PC-9 (cell line): ENCODE data around the gene SLC6A20. TPM values are rescaled to one million over a fixed set of nuclear protein-coding genes. Genes with fewer than 3 reads are reported as not detected.

Experiments
- BruUV-seq: library from RNA; stranded (reverse); fragments of 400-500 nt; replicated peaks from 2 replicates; lab custom pipeline; 2021; lab: Mats Ljungman, UMichigan
- CTCF ChIA-PET: fragments of 300-600 bp; sonication (Branson Sonifier 250); formaldehyde crosslinking; loops from one replicate; lab custom pipeline; 2022; ENCODE audit warnings: antibody characterized with exemption; lab: Charles Lee
- POLR2A ChIA-PET: fragments of 300-600 bp; sonication (Branson Sonifier 250); formaldehyde crosslinking; loops from one replicate; lab custom pipeline; 2022; ENCODE audit warnings: antibody characterized with exemption; ENCODE audit not compliant: unreplicated experiment; lab: Charles Lee
- DNase-seq, 2 experiments: peaks; one replicate each; pipeline versions ENCODE4 v3.0.0 to v3.0.0-alpha.2; 2015 to 2022; ENCODE audit warnings: mixed read lengths in 1 of 2
- H2AFZ ChIP-seq: fragments of 200-600 bp; sonication (generic); 2 replicates; pipeline ENCODE4 v1.8.1; 2017; ENCODE audit warnings: antibody characterized with exemption
- H3F3A ChIP-seq: fragments of 200-600 bp; sonication (generic); 2 replicates; pipeline ENCODE4 v1.8.1; 2017; ENCODE audit warnings: antibody characterized with exemption, mild to moderate bottlenecking, low read depth; ENCODE audit not compliant: insufficient read depth
- H3K27ac ChIP-seq: fragments of 200-600 bp; sonication (generic); 2 replicates; pipeline ENCODE4 v1.6.1; 2016; ENCODE audit warnings: mixed run types
- H3K27me3 ChIP-seq: fragments of 200-600 bp; sonication (generic); 2 replicates; pipeline ENCODE4 v1.6.1; 2016; ENCODE audit warnings: low read depth, mixed run types; ENCODE audit not compliant: insufficient read depth
- H3K36me3 ChIP-seq: fragments of 200-600 bp; sonication (generic); 2 replicates; pipeline ENCODE4 v1.6.1; 2016; ENCODE audit warnings: low read depth, mixed run types
- H3K4me1 ChIP-seq: fragments of 200-600 bp; sonication (generic); replicated peaks from 2 replicates; pipeline ENCODE4 v1.6.1; 2016; ENCODE audit warnings: mixed run types; ENCODE audit not compliant: insufficient read depth
- H3K4me2 ChIP-seq: fragments of 200-600 bp; sonication (generic); 2 replicates; pipeline ENCODE4 v1.6.1; 2017; ENCODE audit warnings: mixed run types
- H3K4me3 ChIP-seq: fragments of 200-600 bp; sonication (generic); 2 replicates; pipeline ENCODE4 v1.6.1; 2016; ENCODE audit warnings: mixed run types
- H3K79me2 ChIP-seq: fragments of 200-600 bp; sonication (generic); 2 replicates; pipeline ENCODE4 v1.6.1; 2017; ENCODE audit warnings: low read depth, mixed run types
- H3K9me2 ChIP-seq: fragments of 200-600 bp; sonication (generic); 2 replicates; pipeline ENCODE4 v1.8.1; 2017; ENCODE audit warnings: mild to moderate bottlenecking; ENCODE audit not compliant: insufficient read depth
- H3K9me3 ChIP-seq: fragments of 200-600 bp; sonication (generic); 2 replicates; pipeline ENCODE4 v1.8.1; 2016; ENCODE audit warnings: low read depth; ENCODE audit not compliant: insufficient read depth
- H4K20me1 ChIP-seq: fragments of 200-600 bp; sonication (generic); 2 replicates; pipeline ENCODE4 v1.8.1; 2017; ENCODE audit not compliant: insufficient read depth
- EZH2 ChIP-seq: fragments of 200-600 bp; sonication (generic); IDR thresholded peaks from 2 replicates; pipeline ENCODE4 v1.8.0; 2017; ENCODE audit warnings: antibody characterized with exemption, low read depth
- intact Hi-C: fragments of 100-400 bp; cut with micrococcal nuclease; formaldehyde crosslinking; loops from one replicate; pipeline ENCODE4 v1.10.0; 2022; ENCODE audit not compliant: unreplicated experiment
- total RNA-seq: library from RNA; stranded (reverse); gene quantifications from 2 replicates; pipeline ENCODE4 v1.2.3, GENCODE V29; 2021
- TF ChIP-seq, protein P1 (sequence below): fragments of 200-600 bp; sonication (generic); conservative IDR thresholded peaks from 2 replicates; pipeline ENCODE4 v1.6.1; 2017; ENCODE audit warnings: mixed run types, antibody characterized with exemption, mild to moderate bottlenecking, moderate library complexity

SLC6A20 gene
- total RNA-seq, 1 experiment from 2014 or later, result not detected

DNA sequence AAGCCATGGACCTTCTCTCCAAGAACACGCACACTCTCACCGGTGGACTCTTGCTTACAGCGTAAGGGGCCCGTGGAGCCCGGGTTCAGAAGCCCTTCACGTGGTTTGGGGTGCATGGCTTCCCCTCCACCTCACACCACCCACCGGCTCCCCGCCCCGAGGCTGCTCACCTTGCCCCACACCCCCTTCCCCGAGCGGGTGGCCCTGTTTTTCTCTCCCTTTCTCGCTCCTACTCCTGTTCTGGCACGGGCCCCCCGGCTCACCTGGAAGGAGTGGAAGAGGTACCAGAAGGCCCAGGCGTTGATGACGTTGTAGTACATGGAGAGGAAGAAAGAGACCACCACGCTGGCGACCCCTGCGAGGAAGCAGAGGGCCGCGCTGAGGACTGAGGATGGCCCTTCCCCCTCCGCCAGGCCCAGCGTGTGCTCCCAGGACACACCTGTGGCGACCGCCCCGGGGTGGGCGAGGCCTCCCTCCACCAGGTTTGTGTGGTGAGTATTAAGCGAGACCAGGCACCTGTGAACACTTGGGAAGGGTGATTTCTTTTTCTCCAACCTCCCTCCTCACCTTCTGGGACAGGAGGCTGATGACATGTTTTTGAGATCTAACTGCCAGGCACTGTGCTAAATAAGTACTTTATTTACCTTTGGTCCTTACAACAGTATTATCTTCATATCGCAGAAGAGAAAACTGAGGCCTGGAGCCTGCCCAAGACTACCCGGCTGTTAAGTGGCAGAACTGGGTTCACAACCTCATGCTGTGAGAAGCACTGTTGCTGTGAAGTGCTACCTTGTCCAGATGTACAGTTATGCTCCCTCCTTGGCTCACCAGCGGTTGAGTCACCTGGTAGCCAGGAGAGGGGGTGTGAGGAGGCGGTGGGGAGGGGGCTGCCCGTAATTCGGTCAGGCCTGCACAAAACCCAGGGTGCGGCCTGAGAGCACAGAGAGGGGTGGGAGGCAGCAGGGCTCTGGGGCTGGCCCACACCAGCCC lies 16.3 kb downstream of the SLC6A20 start:
- H3K4me2 ChIP-seq, result no peak overlapping the region
- H3K9me3 ChIP-seq, result no peaks in the 10 kb centered on the region
- intact Hi-C loops, result no loop called here
- H3K27me3 ChIP-seq, result no peaks in the 10 kb centered on the region
- H3K4me3 ChIP-seq, result no peak overlapping the region
- no peak overlapping the region for H3K27ac ChIP-seq
- no TSS peak for BruUV-seq
- DNase-seq, result no peak
- no peak overlapping the region for H2AFZ ChIP-seq
- H3K79me2 ChIP-seq, result no peaks in the 10 kb centered on the region
- CTCF ChIA-PET, result no interaction called here
- H3K9me2 ChIP-seq, result no peaks in the 10 kb centered on the region
- POLR2A ChIA-PET, result no interaction called here
- H3K36me3 ChIP-seq, result no peaks in the 10 kb centered on the region
- no peaks in the 10 kb centered on the region for H4K20me1 ChIP-seq
- TF ChIP-seq, protein P1, sequence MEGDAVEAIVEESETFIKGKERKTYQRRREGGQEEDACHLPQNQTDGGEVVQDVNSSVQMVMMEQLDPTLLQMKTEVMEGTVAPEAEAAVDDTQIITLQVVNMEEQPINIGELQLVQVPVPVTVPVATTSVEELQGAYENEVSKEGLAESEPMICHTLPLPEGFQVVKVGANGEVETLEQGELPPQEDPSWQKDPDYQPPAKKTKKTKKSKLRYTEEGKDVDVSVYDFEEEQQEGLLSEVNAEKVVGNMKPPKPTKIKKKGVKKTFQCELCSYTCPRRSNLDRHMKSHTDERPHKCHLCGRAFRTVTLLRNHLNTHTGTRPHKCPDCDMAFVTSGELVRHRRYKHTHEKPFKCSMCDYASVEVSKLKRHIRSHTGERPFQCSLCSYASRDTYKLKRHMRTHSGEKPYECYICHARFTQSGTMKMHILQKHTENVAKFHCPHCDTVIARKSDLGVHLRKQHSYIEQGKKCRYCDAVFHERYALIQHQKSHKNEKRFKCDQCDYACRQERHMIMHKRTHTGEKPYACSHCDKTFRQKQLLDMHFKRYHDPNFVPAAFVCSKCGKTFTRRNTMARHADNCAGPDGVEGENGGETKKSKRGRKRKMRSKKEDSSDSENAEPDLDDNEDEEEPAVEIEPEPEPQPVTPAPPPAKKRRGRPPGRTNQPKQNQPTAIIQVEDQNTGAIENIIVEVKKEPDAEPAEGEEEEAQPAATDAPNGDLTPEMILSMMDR, result no peak
- TF ChIP-seq EZH2, result no peak
- no peaks in the 10 kb centered on the region for H3F3A ChIP-seq
- no peaks in the 10 kb centered on the region for H3K4me1 ChIP-seq

DNA sequence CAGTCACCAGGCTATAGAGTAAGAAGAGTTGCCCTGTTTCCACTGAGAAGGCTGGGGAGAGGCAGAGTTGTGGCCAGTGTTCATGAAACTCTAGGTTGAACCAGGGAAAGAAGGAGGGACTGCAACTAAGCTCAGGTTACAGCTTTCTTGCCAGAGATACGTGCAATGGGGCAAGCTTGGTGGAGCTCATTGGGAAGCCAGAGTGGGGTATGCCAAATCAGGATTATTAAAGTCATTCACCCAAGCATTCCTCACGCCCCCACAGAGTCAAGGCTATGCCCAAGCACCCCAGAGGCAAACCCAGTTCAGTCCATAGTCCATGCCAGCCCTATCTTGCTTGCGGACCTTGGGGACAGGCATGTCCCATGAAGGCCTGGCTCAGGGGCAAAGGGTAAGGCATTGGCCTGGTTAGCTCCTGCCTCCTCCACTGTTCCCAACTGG lies 17.6 kb downstream of the SLC6A20 start:
- Histone ChIP-seq H2AFZ (no peak overlapping the region), H3K79me2 (no peaks in the 10 kb centered on the region), H3K9me2 (no peaks in the 10 kb centered on the region), H3K27ac (no peak overlapping the region), H3K27me3 (no peaks in the 10 kb centered on the region), H4K20me1 (no peaks in the 10 kb centered on the region), H3F3A (no peaks in the 10 kb centered on the region), H3K4me3 (no peak overlapping the region), H3K4me1 (peaks cover 3% of the 10 kb centered on the region; the same call in 1 of the 2 replicates), H3K36me3 (no peaks in the 10 kb centered on the region), H3K4me2 (no peak overlapping the region), H3K9me3 (no peaks in the 10 kb centered on the region)
- TF ChIP-seq, protein P1, result no peak
- TF ChIP-seq EZH2, result no peak
- no TSS peak for BruUV-seq
- intact Hi-C loops, result no loop called here
- ChIA-PET CTCF (interaction anchor here (0.6 kb wide), 1 partner anchor 426 kb away, joined by 3 read pairs; no protein-coding TSS in a partner anchor), POLR2A (no interaction called here)
- DNase-seq, result no peak

DNA sequence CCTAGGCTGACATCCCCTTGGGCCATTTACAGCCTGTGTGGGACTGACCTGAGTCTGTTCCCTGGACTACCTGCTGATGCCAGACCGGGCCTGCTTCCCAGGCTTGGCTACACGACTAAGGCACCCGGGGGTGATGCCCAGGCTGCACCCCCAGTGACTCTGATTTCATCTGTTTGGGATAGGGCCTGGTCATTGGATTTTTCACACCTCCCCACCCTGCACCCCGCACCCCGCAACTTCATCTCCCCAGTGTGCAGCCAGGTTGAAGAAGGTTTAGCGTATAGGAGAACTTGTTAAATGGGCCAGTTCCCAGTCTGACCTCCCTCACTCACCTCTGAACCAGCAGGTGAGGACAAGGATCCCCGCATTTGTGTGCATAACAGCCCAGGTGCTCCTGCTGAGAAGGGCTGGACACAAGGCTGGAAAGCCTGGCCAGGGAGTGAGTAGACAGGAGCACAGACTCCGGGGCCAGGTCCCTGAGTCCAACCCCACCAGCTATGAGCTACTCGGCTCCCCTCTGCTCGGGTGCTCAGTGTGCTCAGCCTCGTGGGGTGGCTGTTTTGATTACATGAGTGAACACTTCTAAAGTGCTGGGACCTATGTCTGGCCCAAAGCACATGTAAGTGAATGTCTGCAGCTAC lies 18.5 kb downstream of the SLC6A20 start:
- Histone ChIP-seq H3K4me1 (peaks cover 9% of the 10 kb centered on the region; the same call in 1 of the 2 replicates), H3K79me2 (no peaks in the 10 kb centered on the region), H3K27me3 (no peaks in the 10 kb centered on the region), H2AFZ (no peak overlapping the region), H4K20me1 (no peaks in the 10 kb centered on the region), H3K27ac (no peak overlapping the region), H3F3A (no peaks in the 10 kb centered on the region), H3K4me3 (no peak overlapping the region), H3K9me2 (no peaks in the 10 kb centered on the region), H3K36me3 (no peaks in the 10 kb centered on the region), H3K4me2 (no peak overlapping the region), H3K9me3 (no peaks in the 10 kb centered on the region)
- DNase-seq, result no peak
- BruUV-seq, result no TSS peak
- intact Hi-C loops, result no loop called here
- TF ChIP-seq, protein P1, result no peak
- TF ChIP-seq EZH2, result no peak
- ChIA-PET POLR2A (no interaction called here), CTCF (no interaction called here)
